Pulmonary artery endothelial cell (primary cell): ENCODE measurements around the gene MGAT4D. TPM values are rescaled to one million over a fixed set of nuclear protein-coding genes. Genes with fewer than 3 reads are reported as not detected.
"Not testable (repeated sequence)": the region's sequence is repeated elsewhere in the genome, so short reads cannot be mapped to it uniquely, and the experiment has no call there.

Source experiments
- DNase-seq: peaks from one replicate; pipeline ENCODE4 v3.0.0-alpha.2; 2011; ENCODE audit warnings: low read depth, low spot score
- total RNA-seq: library from RNA; depleted of rRNA; stranded (reverse); fragments of >200 nt; gene quantifications from 2 replicates; pipeline ENCODE4 v1.2.3, GENCODE V29; 2014

Gene MGAT4D
- total RNA-seq, 1 donor from 2014 or later = not detected

- no peak for DNase-seq
Measured at GRCh38 chr4:140439644-140440142, 58.4 kb downstream of the MGAT4D start.

- no peak for DNase-seq
Measured at GRCh38 chr4:140427919-140428471, 70.1 kb downstream of the MGAT4D start.

- peak; percentile 1 for DNase-seq
Measured at GRCh38 chr4:140427106-140427918, 70.8 kb downstream of the MGAT4D start, which contains the start of gene CLGN. Gene CLGN (minus strand): TSS chr4:140427648. CDS start chr4:140413078, 14,570 bp downstream.

GRCh38 chr4:140426610-140427105 lies 71.4 kb downstream of the MGAT4D start:
- DNase-seq = no peak

GRCh38 chr4:140423106-140423505 lies 75.0 kb downstream of the MGAT4D start:
- no peak for DNase-seq

GRCh38 chr4:140413130-140413969 lies 84.7 kb downstream of the MGAT4D start:
- not testable (repeated sequence) for DNase-seq

GRCh38 chr4:140408974-140409373 lies 89.1 kb downstream of the MGAT4D start:
- DNase-seq = no peak

GRCh38 chr4:140406292-140406691 lies 91.8 kb downstream of the MGAT4D start:
- no peak for DNase-seq

- DNase-seq = no peak
Measured at GRCh38 chr4:140400111-140400510, 98.0 kb downstream of the MGAT4D start.

GRCh38 chr4:140395668-140396067 lies 102.4 kb downstream of the MGAT4D start:
- no peak for DNase-seq

Other genes starting within 250 kb of the MGAT4D start
- gene SCOC, start 124.6 kb downstream of the MGAT4D start, total RNA-seq = 32.6 and 45.2 TPM in 2 replicates
- gene CLGN, start 70.6 kb downstream of the MGAT4D start, total RNA-seq = 0.13 and 0.25 TPM in 2 replicates
- 15.9 and 16.0 TPM in 2 replicates for gene ELMOD2, start 25.9 kb upstream of the MGAT4D start, total RNA-seq
- not detected in 2 replicates for gene UCP1, start 70.7 kb upstream of the MGAT4D start, total RNA-seq